DMS79 treated with DMSO at 0.1 percent for 48 hours (cell line): ENCODE data around the gene IL11.

Source experiments
- DNase-seq: peaks from one replicate; lab custom pipeline; 2025; lab: John Stamatoyannopoulos, UW

The IL11 gene

DNA sequence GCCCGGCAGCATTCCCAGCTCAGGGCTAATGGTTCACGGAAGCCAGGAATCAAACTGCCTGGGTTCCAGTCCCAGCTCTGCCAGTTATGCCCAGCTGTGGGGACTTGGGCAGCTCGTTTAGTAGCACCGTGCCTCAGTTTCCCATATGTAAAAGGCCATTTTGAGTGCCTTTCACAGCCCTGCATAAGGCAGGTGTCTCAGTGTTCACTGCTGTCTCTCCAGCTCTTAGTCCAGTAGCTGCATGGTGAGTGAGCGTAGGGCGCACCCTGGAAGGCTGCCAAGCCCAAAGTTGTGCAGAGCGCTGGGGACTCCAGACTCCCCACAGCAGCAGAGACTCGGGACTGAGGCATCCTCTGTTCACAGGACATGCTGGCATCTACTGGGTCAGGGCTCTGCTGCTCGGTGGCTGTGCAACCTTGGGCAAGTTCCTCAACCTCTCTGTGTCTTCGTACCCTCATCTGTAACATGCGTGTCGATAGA is 21.0 kb upstream of the IL11 start:
- no peak for DNase-seq

DNA sequence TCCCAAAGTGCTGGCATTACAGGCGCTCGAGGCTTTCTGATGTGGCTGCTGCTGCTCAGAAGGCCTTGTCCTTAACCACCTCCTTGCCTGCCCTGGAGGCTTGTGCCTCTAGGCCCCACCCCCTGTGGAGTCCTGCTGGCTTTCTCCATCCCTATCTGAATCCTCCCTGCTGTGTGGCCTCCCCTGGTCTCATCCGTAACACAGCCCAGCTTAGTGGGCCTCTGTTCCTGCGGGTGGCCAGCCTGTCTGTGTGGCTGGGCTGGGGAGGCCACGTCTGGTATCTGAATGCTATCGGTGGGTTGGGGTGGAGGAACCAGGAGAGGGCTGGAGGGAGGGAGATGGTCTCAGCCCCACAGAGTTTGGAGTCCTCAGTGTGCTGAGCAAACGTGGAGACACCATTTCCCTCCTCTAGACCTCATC is 20.2 kb upstream of the IL11 start:
- no peak for DNase-seq

DNA sequence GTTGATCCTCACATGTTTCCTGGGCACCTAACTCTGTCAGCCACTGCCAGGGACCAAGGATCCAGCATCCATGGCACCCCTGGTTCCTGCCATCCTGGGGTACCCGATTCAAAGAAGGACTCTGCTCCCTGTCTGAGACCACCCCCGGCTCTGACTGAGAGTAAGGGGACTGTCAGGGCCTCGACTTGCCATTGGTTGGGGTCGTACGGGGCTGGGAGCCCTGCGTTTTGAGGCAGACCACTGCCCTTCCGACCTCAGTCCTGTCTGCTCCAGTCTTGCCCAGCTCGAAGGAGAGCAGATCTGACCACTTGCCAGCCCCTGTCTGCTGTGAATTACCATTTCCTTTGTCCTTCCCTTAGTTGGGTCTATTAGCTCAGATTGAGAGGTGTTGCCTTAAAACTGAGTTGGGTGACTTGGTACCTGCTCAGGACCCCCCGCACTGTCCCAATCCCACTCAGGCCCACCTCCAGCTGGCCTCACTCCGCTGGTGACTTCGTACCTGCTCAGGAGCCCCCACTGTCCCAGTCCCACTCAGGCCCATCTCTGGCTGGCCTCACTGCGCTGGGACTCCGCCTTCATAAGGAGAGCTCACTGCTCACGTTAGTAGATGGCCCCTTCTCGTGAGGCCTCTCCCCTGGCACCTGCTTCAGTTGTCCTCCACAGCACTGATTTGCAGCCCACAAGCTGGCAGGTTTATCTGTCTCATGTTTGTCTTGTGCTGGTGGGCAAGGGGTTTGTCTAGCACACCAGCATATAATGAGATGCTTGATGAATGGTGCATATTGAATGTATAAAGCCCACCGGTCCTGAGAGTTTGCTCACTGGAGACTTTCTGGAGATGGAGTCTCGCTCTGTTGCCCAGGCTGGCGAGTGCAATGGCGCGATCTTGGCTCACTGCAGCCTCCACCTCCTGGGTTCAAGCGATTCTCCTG is 19.4 kb upstream of the IL11 start:
- no peak for DNase-seq

DNA sequence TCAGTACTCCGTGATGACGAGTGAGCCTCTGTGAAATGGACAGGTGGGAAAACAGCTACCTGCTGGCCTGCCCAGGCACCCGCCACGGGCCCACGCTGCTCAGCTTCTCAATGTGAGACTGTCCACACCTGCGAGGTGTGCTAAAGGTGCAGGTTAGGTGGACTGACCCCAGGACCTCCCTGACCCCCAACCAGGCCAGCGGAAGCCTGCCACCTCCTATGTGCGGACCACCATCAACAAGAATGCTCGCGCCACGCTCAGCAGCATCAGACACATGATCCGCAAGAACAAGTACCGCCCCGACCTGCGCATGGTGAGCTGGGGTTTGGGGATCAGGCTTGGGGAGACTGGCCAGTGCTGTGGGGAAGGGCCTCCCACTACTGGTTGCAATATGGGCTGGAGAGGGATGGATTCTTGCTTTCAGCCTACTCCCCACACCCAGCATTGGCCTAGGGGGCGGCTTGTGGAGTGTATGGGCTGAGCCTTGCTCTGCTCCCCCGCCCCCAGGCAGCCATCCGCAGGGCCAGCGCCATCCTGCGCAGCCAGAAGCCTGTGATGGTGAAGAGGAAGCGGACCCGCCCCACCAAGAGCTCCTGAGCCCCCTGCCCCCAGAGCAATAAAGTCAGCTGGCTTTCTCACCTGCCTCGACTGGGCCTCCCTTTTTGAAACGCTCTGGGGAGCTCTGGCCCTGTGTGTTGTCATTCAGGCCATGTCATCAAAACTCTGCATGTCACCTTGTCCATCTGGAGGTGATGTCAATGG is 17.7 kb upstream of the IL11 start:
- no peak for DNase-seq

DNA sequence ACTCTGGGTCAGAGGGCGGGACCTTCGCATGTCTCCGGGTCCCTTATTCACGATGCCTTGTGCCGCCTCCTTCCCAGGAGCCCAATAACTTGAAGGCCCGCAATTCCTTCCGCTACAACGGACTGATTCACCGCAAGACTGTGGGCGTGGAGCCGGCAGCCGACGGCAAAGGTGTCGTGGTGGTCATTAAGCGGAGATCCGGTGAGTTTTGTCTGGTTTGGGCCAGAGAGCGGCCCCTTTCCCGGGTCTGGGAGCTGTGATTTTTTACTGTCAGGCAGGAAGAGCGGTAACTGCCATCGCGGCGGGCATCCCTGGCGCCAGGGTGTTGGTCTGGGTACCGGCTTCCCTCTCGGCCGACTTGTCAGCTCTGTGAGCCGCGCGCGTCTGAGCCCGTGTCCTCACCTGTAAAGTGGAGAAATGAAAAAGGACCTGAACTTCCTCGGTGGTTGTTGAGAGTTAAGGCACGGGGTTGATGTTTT is 16.3 kb upstream of the IL11 start:
- DNase-seq, result no peak

DNA sequence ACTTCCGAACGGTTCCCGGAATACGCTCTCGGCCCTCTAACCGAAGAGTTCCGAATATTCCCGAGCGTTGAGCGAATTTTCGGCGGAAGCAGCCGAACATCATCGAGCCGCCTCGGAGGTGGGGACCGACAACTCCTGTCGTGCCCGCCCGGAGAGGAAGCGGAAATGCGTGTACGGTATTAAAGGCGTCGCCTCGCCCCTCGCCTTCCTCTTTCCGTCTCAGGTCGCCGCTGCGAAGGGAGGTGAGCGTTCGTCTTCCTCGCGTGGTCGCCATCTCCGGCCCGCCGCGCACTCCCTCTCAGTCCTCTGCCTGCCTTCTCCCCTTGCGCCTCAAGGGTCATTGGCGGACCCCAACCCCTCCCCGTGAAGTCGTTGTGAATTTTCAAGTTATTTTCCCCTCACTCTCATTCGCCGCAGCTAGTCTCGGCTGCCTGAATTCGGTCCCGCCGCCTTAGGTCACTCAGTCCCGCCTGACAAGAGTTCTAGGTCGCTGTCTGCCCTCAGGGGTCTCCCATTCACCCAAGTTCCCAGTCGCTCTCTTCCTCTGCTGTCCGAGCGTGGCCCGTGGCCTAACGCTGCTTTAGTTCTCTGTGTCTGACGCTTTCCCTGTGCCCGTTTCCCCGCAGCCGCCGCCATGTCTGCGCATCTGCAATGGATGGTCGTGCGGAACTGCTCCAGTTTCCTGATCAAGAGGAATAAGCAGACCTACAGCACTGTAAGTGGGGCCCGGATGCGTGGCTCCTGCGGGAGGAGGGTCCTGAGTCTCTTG is 15.6 kb upstream of the IL11 start, which contains the start of gene RPL28:
Gene RPL28 (plus strand): TSS at position 209 of the 769 bp plus-strand sequence. CDS start 426 bp downstream, at position 635.
- DNase-seq, result peak; percentile 97

DNA sequence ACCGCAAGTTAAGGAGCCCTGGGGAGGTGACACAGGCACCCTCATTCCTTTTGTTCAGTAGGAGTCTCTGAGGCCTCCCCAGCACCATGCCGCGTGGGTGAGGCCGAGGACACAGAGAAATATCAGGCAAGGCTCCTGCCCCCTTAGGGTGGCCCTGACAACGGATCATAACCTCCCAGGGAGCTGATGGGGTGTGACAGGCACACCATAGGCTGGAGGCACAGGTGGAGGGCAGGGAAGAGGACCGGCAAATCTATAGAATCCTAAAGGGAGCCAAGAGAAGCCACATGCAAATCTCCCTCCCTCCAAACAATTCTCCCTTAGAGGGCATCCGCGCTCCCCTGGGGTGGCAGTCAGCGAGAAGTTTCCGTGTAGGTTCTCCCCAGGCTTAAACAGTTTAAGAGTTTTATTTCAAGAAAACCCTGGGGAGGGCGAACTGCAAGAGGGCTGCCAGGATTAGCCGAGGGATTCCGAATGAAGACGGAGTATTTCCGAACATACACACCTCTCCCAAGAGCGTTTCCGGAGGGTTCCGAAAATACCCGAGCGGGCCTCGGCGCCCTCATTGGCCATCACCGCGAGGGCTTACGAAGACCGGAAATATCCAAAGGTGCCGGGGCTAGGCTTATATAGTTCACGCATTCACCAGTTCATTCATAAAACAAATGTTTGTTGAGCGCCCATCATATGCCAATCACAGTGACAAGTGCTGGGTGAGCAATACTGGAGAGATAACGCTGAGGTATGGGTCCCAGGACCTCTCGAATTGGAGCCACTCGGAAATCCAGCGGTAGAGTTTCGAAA is 14.9 kb upstream of the IL11 start:
- DNase-seq, result peak; percentile 97

DNA sequence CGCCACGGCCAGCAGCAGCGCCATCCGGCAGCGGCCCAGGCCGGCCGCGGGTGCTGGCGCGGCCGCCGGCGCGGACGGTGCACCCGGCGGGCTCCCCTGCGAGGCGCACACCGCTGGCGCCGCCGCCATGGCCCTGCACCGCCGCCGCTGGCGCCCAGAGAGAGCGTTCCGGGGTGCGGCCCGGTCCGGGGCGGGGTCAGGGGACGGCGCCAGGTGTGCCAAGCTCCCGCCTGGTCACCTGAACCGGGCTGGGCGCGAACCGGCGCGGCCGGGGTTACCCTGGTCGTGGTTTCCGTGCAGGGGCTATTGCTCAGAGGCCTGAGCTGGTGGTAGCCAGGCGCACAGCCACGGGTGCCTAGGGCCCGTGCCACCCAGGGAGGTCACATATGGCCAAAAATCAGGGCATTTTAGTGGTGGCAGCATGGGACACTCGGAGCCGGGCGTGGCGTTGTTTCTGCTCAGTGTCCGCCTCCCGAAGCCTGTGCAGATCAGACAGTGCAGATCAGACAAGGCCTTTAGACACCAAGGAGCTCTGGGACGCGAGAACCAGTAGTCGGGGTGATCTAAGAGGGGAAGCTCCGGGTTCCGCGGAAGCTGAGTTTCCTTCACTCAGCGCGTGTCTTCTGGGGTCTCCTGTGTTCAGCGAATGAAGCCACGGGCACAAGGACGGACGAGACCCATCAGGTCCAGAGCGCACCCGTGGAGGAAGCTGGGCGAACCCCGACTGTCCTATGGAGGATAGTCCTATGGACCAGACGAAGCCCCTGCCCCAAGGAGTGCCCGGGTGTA is 14.1 kb upstream of the IL11 start, which contains the start of gene TMEM238:
Gene TMEM238 (minus strand): TSS at position 162 of the 789 bp plus-strand sequence. CDS start 33 bp downstream, at position 129.
- DNase-seq, result peak; percentile 50

DNA sequence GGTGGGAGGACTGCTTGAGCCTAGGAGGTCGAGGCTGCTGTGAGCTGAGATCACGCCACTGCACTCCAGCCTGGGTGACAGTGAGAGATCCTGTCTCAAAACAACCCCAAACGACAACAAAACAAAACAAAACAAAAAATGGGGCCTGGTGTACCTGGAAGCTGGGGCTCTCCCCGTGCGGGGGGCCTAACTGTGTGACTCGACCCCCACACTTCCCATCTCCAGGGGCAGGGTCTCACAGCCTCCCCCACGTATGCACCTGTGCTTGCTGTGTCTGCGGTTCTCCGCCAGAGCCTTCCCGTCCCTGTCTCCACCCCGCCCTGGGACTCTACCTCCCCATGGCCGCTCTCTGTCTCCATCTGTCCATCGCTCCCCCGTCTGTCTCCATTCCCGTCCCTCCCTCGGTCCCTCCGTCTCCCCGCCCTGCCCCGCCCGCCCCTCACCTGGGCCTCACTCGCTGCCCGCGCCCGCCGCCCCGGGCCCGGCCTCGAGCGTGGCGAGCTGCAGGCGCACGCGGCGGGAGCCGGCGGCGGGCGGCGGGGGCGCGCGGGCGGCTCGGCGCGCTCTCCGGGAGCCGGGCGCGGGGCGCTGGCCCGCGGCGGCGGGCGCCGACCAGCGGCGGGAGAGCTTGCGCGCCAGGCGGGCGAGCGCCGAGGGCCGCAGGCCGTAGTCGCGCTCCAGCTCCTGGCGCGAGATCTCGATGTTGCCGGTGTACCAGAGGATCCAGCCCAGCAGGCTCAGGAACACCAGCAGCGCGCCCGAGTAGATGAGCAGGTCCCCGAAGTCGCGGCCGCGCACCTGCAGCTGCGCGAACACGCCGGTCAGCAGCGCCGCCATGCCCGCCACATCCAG is 13.2 kb upstream of the IL11 start:
- peak; percentile 63 for DNase-seq

DNA sequence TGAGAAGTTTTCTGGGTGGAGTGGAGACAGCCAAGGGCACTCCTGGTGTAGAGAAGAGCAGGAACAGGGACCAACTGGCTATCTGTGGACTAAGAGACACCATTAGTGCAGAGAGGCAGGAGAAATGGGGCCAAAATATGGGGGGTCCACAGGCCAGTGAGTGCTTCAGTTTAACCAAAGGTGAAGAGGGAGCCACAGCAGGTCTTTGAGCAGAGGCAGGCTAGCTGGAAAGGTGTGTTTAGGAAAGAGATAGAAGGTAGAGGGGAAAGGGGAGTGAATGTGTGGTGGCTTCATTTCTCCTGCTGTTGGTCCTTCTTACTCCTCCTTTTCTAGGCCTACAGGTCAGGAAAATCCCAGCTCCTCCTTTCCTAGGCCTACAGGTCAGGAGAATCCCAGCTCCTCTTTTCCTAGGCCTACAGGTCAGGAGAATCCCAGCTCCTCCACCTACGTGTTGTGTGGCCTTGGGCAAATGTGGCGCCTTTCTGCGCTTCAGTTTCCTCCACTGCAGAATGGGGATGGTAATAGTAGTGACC is 12.3 kb upstream of the IL11 start:
- no peak for DNase-seq

DNA sequence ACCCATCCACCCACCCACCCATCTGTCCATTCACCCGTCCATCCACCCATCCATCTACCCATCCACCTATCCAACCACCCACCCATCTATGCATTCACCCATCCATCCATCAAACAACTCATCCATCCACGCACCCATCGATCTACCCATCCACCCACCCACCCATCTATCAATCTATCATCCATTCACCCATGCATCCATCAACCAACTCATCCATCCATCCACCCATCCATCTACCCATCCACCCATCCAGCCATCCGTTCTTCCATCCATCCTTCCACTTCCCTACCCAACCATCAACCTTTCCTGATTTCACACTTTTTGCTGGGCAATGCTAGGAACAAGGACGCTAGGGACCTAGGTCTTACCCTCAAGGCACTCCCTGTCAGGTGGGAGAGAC is 11.8 kb upstream of the IL11 start:
- DNase-seq, result no peak

DNA sequence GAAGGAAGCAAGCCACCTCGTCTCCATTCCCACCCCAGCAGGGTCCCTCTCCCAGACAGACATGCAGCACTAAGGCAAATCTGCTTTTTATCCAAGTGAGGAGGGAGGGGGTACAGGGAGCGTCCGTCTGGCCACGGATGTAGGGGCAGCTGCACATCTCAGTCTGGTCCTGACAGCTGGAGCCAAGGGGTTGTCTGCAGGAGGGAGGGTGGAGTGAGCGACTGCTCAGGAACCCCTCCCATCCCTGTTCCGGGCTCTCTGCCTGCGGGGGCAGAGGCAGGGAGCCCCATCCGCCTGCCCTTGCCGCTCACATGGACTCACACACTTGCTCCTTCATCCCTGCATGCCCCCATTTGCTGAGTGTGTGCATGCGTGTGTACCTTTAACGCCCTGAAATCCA is 8.9 kb upstream of the IL11 start:
- no peak for DNase-seq

DNA sequence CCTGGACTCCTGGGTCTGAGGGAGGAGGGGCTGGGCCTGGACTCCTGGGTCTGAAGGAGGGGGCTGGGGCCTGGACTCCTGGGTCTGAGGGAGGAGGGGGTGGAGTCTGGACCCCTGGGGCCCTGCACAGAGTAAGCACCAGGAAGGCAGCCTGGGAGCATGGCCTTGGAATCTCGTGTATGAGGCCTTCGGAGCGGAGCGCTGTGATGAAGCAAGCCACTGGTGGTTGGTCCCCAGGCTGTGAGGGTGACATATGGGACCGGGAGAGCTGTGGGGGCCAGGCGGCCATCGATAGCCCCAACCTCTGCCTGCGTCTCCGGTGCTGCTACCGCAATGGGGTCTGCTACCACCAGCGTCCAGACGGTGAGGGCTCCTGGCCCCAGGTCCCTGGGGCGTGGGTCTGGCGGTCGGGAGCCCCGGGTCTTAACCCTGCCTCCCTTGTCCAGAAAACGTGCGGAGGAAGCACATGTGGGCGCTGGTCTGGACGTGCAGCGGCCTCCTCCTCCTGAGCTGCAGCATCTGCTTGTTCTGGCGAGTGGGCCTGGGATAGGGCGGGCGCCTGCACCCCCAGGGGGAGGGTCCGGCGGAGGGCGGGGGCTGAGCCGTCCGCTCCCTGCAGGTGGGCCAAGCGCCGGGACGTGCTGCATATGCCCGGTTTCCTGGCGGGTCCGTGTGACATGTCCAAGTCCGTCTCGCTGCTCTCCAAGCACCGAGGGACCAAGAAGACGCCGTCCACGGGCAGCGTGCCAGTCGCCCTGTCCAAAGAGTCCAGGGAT is 7.3 kb upstream of the IL11 start:
- DNase-seq, result no peak

DNA sequence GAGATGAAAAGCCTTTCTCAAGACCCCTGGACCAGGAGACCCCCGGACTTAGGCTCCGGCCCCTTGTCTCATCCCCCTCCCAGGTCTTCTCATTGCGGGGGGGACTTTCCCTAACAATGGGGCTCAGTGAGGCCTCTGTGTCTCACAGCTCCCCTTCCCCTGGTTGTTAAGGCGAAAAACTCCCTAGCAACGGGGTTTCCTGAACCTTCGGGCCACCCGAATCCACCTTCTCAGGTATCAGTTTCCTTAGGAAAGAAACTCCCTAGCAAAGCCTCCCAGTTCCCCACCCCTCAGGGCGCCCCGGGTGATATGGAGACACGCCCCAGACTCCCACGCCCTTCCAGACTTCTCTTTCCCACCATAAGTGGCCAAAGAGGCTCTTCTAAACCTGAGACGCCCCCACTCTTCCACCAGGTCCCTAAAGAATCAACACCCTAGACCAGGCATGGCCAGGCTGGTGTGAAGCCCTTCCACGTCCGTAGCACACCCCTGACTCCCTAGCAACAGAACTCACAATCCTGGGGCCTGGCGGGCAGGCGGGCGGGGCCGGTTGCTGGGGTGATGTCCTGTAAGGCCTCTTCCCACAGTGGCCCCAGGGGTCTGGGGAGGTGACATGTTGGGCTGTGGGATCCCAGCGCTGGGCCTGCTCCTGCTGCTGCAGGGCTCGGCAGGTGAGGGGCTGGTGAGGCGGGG is 6.1 kb upstream of the IL11 start, which contains the start of gene TMEM190:
Gene TMEM190 (plus strand): TSS at position 586 of the 693 bp plus-strand sequence. CDS start 28 bp downstream, at position 614.
- peak; percentile 2 for DNase-seq

DNA sequence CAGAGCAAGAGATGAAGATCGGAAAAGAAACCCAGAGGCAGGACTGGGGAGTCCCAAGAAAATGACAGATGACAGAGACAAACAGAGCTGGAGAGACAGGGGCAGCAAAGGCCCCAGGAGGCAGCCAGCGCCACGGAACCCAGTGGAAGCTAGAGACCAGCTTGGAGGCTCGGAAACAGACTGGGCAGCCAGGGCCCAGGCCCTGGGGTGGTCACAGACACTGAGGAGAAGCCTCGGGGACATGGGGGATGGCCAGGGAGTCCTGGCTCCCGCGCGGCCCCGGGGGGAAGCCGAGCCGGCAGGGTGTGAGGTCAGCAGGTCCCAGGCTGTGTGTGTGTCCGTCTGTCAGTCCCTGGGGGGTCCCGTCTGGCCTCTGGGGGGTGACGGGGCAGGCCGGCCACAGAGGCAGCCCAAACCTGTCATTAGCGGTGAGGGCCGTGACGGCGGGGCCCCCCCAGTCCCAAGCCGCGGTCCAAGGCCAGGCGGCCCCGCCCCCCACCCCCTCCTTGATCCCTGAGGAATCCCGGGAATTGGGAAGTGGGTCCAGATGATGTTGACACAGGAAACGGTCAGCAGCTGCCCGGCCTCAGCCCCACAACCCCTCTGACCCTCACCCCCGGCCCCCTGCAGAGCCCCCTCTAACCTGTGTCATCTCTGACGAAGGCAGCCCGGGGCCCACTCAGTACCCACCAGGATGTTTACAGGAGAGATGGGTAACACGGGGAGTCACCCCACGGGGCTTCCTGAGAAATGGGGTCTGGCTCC is 3.9 kb upstream of the IL11 start:
- no peak for DNase-seq

DNA sequence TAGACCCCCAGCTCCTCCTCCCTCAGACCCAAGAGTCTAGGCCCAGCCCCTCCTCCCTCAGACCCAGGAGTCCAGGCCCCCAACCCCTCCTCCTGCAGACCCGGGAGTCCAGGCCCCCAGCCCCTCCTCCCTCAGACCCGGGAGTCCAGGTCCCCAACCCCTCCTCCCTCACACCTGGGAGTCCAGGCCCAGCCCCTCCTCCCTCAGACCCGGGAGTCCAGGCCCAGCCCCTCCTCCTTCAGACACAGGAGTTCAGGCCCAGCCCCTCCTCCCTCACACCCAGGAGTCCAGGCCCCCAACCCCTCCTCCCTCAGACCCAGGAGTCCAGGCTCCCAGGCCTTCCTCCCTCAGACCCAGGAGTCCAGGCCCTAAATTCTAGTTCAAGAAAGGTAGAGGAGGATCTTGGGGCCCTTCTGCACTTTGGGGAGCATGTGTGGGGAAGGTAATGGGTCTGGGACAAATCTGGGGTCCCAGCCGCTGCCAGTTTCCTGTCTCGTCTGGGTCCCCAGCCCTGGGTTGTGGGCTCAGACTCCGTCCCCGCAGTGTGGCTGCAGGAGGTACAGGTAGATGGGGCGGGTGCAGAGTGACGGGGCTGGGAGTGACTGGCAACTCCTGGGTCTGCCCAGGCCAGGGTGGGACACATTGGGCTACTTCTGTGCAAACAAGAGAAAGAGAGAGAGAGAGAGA is 3.2 kb upstream of the IL11 start:
- no peak for DNase-seq
